ENCODE measurements around the gene METTL14.

METTL14 gene

GRCh38 chr4:118758293-118758692 lies 73.1 kb downstream of the METTL14 start:
- Histone ChIP-seq H3K27ac (ENCODE audit: low read depth, low read length, severe bottlenecking) (no peak overlapping the region), H3K36me3 (ENCODE audit: control insufficient read depth, insufficient read depth, low read length) (peaks cover 53% of the 10 kb centered on the region), H3K9me3 (ENCODE audit: control insufficient read depth, low read length) (no peaks in the 10 kb centered on the region), H3K4me3 (ENCODE audit: extremely low read depth, insufficient read depth, low read length, poor library complexity, severe bottlenecking) (no peak overlapping the region), H3K4me1 (ENCODE audit: control insufficient read depth, insufficient read depth, low read length, poor library complexity, severe bottlenecking) (no peaks in the 10 kb centered on the region)
- 80 to 100% methylated on average over 2 to 3 of the region's 5 CpGs for WGBS, 2 experiments (ENCODE audit: insufficient coverage in 2 of 2)

- WGBS, 2 experiments (ENCODE audit: insufficient coverage in 2 of 2) = 90 to 100% methylated on average over 2 of the region's 2 CpGs
- no peaks in the 10 kb centered on the region for H3K9me3 ChIP-seq (ENCODE audit: control insufficient read depth, low read length)
- H3K4me3 ChIP-seq (ENCODE audit: extremely low read depth, insufficient read depth, low read length, poor library complexity, severe bottlenecking) = no peak overlapping the region
- peaks cover 51% of the 10 kb centered on the region for H3K36me3 ChIP-seq (ENCODE audit: control insufficient read depth, insufficient read depth, low read length)
- no peaks in the 10 kb centered on the region for H3K4me1 ChIP-seq (ENCODE audit: control insufficient read depth, insufficient read depth, low read length, poor library complexity, severe bottlenecking)
- H3K27ac ChIP-seq (ENCODE audit: low read depth, low read length, severe bottlenecking) = no peak overlapping the region
Observed at GRCh38 chr4:118759481-118759880, 74.3 kb downstream of the METTL14 start.

- H3K9me3 ChIP-seq (ENCODE audit: control insufficient read depth, low read length) = no peaks in the 10 kb centered on the region
- H3K4me1 ChIP-seq (ENCODE audit: control insufficient read depth, insufficient read depth, low read length, poor library complexity, severe bottlenecking) = no peaks in the 10 kb centered on the region
- 100% methylated on average over 2 to 3 of the region's 3 CpGs for WGBS, 2 experiments (ENCODE audit: insufficient coverage in 2 of 2)
- peaks cover 55% of the 10 kb centered on the region for H3K36me3 ChIP-seq (ENCODE audit: control insufficient read depth, insufficient read depth, low read length)
- H3K27ac ChIP-seq (ENCODE audit: low read depth, low read length, severe bottlenecking) = no peak overlapping the region
- no peak overlapping the region for H3K4me3 ChIP-seq (ENCODE audit: extremely low read depth, insufficient read depth, low read length, poor library complexity, severe bottlenecking)
Observed at GRCh38 chr4:118760092-118760491, 74.9 kb downstream of the METTL14 start.

- H3K36me3 ChIP-seq (ENCODE audit: control insufficient read depth, insufficient read depth, low read length) = peaks cover 59% of the 10 kb centered on the region
- no peak overlapping the region for H3K4me3 ChIP-seq (ENCODE audit: extremely low read depth, insufficient read depth, low read length, poor library complexity, severe bottlenecking)
- no peaks in the 10 kb centered on the region for H3K4me1 ChIP-seq (ENCODE audit: control insufficient read depth, insufficient read depth, low read length, poor library complexity, severe bottlenecking)
- H3K9me3 ChIP-seq (ENCODE audit: control insufficient read depth, low read length) = no peaks in the 10 kb centered on the region
- 95 to 100% methylated on average over 1 to 5 of the region's 5 CpGs for WGBS, 2 experiments (ENCODE audit: insufficient coverage in 2 of 2)
- no peak overlapping the region for H3K27ac ChIP-seq (ENCODE audit: low read depth, low read length, severe bottlenecking)
Observed at GRCh38 chr4:118760493-118760892, 75.3 kb downstream of the METTL14 start.

- Histone ChIP-seq H3K4me1 (ENCODE audit: control insufficient read depth, insufficient read depth, low read length, poor library complexity, severe bottlenecking) (no peaks in the 10 kb centered on the region), H3K4me3 (ENCODE audit: extremely low read depth, insufficient read depth, low read length, poor library complexity, severe bottlenecking) (no peak overlapping the region), H3K9me3 (ENCODE audit: control insufficient read depth, low read length) (no peaks in the 10 kb centered on the region), H3K27ac (ENCODE audit: low read depth, low read length, severe bottlenecking) (no peak overlapping the region), H3K36me3 (ENCODE audit: control insufficient read depth, insufficient read depth, low read length) (peaks cover 64% of the 10 kb centered on the region)
- 100% methylated on average over 1 of the region's 2 CpGs; no CpG with 5 or more reads in 1 of the 2 experiments for whole genome bisulfite sequencing, 2 experiments (ENCODE audit: insufficient coverage in 2 of 2)
Observed at GRCh38 chr4:118761397-118762016, 76.3 kb downstream of the METTL14 start.

GRCh38 chr4:118762155-118762554 lies 77.0 kb downstream of the METTL14 start:
- H3K27ac ChIP-seq (ENCODE audit: low read depth, low read length, severe bottlenecking) = no peak overlapping the region
- WGBS, 2 experiments (ENCODE audit: insufficient coverage in 2 of 2) = 100% methylated on average over 3 of the region's 5 CpGs; no CpG with 5 or more reads in 1 of the 2 experiments

GRCh38 chr4:118762730-118763477 lies 77.7 kb downstream of the METTL14 start:
- Histone ChIP-seq H3K4me1 (ENCODE audit: control insufficient read depth, insufficient read depth, low read length, poor library complexity, severe bottlenecking) (no peaks in the 10 kb centered on the region), H3K4me3 (ENCODE audit: extremely low read depth, insufficient read depth, low read length, poor library complexity, severe bottlenecking) (no peak overlapping the region), H3K9me3 (ENCODE audit: control insufficient read depth, low read length) (no peaks in the 10 kb centered on the region), H3K36me3 (ENCODE audit: control insufficient read depth, insufficient read depth, low read length) (peaks cover 68% of the 10 kb centered on the region), H3K27ac (ENCODE audit: low read depth, low read length, severe bottlenecking) (no peak overlapping the region)
- no CpG with 5 or more reads among the region's 3 CpGs for WGBS, 2 experiments (ENCODE audit: insufficient coverage in 2 of 2)

More at GRCh38 chr4:118762155-118762554, 77.0 kb downstream of the METTL14 start:
- H3K4me3 ChIP-seq (ENCODE audit: extremely low read depth, insufficient read depth, low read length, poor library complexity, severe bottlenecking) = no peak overlapping the region
- H3K36me3 ChIP-seq (ENCODE audit: control insufficient read depth, insufficient read depth, low read length) = peaks cover 67% of the 10 kb centered on the region
- no peaks in the 10 kb centered on the region for H3K9me3 ChIP-seq (ENCODE audit: control insufficient read depth, low read length)
- H3K4me1 ChIP-seq (ENCODE audit: control insufficient read depth, insufficient read depth, low read length, poor library complexity, severe bottlenecking) = no peaks in the 10 kb centered on the region
